GM13976 (cell line): Measurements from ENCODE around the gene PLEKHH3.
A peak's percentile ranks its signal among the peaks of the same experiment; 100 is the strongest.

Experiments used
- DNase-seq: peaks from one replicate; pipeline ENCODE4 v3.0.0; 2012; ENCODE audit warnings: low spot score
- in situ Hi-C: fragments of 300-500 bp; cut with MboI; formaldehyde crosslinking; loops from one replicate; pipeline ENCODE4 v1.12.0; 2022; ENCODE audit warnings: low sequenced_read_pairs, mixed read lengths, inconsistent platforms; ENCODE audit not compliant: unreplicated experiment
- TF ChIP-seq, protein P1 (sequence below): IDR thresholded peaks from 2 replicates; pipeline ENCODE4 v1.5.1; 2012; ENCODE audit warnings: borderline replicate concordance, mild to moderate bottlenecking; ENCODE audit not compliant: insufficient read depth; ENCODE audit errors: extremely low read depth, missing control alignments, control extremely low read depth

PLEKHH3 gene

GRCh38 chr17:42686520-42687128 lies 9.8 kb upstream of the PLEKHH3 start:
- in situ Hi-C loops = no loop called here
- TF ChIP-seq, protein P1, sequence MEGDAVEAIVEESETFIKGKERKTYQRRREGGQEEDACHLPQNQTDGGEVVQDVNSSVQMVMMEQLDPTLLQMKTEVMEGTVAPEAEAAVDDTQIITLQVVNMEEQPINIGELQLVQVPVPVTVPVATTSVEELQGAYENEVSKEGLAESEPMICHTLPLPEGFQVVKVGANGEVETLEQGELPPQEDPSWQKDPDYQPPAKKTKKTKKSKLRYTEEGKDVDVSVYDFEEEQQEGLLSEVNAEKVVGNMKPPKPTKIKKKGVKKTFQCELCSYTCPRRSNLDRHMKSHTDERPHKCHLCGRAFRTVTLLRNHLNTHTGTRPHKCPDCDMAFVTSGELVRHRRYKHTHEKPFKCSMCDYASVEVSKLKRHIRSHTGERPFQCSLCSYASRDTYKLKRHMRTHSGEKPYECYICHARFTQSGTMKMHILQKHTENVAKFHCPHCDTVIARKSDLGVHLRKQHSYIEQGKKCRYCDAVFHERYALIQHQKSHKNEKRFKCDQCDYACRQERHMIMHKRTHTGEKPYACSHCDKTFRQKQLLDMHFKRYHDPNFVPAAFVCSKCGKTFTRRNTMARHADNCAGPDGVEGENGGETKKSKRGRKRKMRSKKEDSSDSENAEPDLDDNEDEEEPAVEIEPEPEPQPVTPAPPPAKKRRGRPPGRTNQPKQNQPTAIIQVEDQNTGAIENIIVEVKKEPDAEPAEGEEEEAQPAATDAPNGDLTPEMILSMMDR = no peak
- DNase-seq = no peak

DNA sequence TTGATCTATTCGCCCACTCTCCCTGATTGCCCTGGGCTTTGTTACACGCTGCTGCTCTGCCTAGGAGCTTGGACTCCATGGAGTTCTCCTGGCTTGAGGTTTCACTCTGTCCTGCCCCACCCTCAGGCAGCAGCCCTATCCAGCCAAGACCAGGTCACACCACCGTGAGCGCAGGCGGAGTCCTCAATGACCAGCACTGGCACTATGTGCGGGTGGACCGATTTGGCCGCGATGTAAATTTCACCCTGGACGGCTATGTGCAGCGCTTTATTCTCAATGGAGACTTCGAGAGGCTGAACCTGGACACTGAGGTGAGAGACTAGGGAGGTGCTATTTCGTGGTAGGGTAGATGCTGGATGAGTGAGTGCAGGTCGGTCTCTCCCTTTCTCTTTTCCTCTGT lies 9.0 kb upstream of the PLEKHH3 start:
- TF ChIP-seq, protein P1 = no peak
- in situ Hi-C loops = no loop called here
- no peak for DNase-seq

DNA sequence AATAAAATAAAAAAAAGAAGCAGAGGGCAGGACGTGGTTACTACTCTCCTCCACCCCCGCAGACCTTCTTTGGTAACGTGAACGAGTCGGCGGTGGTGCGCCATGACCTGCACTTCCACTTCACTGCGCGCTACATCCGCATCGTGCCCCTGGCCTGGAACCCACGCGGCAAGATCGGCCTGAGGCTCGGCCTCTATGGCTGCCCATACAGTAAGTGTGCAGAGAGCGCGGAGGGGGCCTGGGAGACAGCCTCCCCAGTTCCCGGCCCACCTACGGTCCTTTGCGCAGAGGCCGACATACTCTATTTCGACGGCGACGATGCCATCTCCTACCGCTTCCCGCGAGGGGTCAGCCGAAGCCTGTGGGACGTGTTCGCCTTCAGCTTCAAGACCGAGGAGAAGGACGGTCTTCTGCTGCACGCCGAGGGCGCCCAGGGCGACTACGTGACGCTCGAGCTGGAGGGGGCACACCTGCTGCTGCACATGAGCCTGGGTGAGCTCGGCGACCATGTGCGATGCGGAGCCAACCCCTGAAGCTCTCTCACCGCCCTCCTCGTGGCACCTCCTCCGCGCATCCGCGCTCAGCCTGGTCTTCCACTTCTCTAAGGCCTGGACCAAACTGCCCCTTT lies 8.2 kb upstream of the PLEKHH3 start:
- TF ChIP-seq, protein P1 = no peak
- DNase-seq = no peak
- in situ Hi-C loops = no loop called here

- in situ Hi-C loops = no loop called here
- peak; percentile 66 for DNase-seq
- TF ChIP-seq, protein P1 = no peak
These were observed 6.7 kb upstream of the PLEKHH3 start for GRCh38 chr17:42683407-42684034.

DNA sequence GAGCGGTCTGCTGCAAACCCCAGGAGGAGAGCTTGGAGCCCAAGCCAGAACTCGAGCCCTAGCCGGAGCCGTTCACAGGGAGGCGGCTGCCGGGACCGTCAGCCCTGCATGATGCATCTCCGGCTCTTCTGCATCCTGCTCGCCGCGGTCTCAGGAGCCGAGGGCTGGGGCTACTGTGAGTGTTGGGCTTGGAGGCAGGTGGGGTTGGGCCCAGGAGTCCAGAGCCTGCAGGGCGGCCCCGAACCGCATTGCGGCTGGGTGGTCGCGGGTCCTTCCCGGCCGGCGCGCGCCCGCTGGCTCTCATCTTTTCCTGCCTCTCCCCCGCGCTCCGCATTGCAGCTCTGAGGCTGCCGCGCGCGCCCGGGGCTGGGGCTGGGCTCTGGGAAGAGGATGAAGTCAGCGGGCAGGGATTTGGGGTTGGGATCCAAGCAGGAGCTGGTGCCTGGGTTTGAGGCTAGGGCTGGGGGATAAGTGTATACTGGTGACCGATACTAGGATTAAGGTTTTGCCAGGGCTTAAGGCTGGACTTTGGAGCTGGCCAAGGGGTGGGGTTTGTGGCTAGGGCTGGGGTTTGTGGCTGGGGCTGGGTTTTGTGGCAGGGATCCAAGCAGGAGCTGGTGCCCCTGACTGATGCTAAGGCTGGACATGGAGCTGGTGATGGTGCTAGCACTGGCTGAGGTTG lies 6.1 kb upstream of the PLEKHH3 start:
- peak; percentile 67 for DNase-seq
- in situ Hi-C loops = no loop called here
- TF ChIP-seq, protein P1 = no peak

DNA sequence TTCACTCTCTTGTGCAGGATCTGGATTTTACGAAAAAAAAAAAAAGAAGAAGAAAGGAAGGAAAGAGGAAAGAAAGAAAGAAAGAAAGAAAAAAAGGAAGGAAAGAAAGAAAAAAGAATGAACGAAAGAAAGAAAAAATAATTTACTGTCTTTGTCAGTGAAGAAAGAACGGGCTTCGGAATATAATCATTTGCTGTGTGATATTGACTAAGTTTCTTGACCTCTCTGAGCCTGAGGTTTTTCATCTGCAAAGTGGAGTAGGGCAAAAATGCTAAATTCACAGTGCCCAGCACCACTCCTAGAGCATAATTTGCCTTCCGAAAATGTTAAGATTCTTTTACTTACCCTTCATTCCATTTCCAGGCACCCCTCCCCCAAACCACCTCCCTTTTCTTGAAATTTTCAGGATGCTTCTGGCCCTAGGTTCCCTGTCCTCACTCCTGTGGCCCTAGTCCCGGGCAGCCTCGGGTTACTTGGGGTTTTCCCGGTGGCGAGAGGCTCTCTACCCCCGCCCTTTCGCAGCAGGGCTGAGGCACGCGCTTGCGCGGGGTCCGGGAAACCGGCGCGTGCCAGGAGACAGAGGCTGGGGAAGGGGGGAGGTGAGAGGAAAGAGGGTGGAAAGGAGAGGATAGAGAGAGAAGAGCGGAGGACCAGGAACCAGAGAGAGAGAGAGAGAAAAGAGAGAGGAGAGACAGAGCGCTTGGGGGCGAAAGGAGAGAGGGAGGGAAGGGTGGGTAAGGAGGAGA lies 5.4 kb upstream of the PLEKHH3 start, which contains the start of gene CNTNAP1:
Gene CNTNAP1, plus strand, starts transcription at position 556 of the 746 bp plus-strand sequence. CDS start 299 bp downstream, outside the sequence.
- TF ChIP-seq, protein P1 = no peak
- in situ Hi-C loops = no loop called here
- peak; percentile 78 for DNase-seq
